Nephron (organoid): ENCODE measurements around the gene ERBB4.

Experiments used
- H3K27ac Mint-ChIP-seq, 3 experiments: 2 replicates each; pipeline ENCODE4 v1.8.0; 2020; ENCODE audit warnings: mixed read lengths in 3 of 3, mild to moderate bottlenecking in 2 of 3, moderate library complexity in 1 of 3
- H3K27me3 Mint-ChIP-seq: 2 replicates; pipeline ENCODE4 v1.8.0; 2021; ENCODE audit warnings: low read depth, mild to moderate bottlenecking, moderate library complexity, mixed read lengths
- H3K36me3 Mint-ChIP-seq: 2 replicates; pipeline ENCODE4 v1.8.0; 2020; ENCODE audit warnings: low read depth, mixed read lengths
- H3K4me1 Mint-ChIP-seq: 2 replicates; pipeline ENCODE4 v1.8.0; 2020; ENCODE audit warnings: mixed read lengths
- H3K4me3 Mint-ChIP-seq, 3 experiments: 2 replicates each; pipeline ENCODE4 v1.8.0; 2020; ENCODE audit warnings: mild to moderate bottlenecking in 3 of 3, mixed read lengths in 3 of 3, moderate library complexity in 2 of 3
- H3K9me3 Mint-ChIP-seq: 2 replicates; pipeline ENCODE4 v1.8.0; 2020; ENCODE audit warnings: mixed read lengths
- TF ChIP-seq, protein P1 (sequence below), 3 experiments: fragments of 200-600 bp; sonication (generic); IDR thresholded peaks; one replicate each; pipeline ENCODE4 v1.5.0; 2021; ENCODE audit warnings: antibody characterized with exemption in 3 of 3; ENCODE audit not compliant: unreplicated experiment in 3 of 3

The ERBB4 gene

GRCh38 chr2:212064318-212064717, 474.3 kb downstream of the ERBB4 start:
- Mint-ChIP-seq H3K36me3 (peaks cover 4% of the 10 kb centered on the region), H3K4me1 (no peaks in the 10 kb centered on the region), H3K4me3 (no peak overlapping the region), H3K27ac (no peak overlapping the region), H3K27me3 (no peaks in the 10 kb centered on the region), H3K9me3 (peaks cover 7% of the 10 kb centered on the region)
- TF ChIP-seq, protein P1, sequence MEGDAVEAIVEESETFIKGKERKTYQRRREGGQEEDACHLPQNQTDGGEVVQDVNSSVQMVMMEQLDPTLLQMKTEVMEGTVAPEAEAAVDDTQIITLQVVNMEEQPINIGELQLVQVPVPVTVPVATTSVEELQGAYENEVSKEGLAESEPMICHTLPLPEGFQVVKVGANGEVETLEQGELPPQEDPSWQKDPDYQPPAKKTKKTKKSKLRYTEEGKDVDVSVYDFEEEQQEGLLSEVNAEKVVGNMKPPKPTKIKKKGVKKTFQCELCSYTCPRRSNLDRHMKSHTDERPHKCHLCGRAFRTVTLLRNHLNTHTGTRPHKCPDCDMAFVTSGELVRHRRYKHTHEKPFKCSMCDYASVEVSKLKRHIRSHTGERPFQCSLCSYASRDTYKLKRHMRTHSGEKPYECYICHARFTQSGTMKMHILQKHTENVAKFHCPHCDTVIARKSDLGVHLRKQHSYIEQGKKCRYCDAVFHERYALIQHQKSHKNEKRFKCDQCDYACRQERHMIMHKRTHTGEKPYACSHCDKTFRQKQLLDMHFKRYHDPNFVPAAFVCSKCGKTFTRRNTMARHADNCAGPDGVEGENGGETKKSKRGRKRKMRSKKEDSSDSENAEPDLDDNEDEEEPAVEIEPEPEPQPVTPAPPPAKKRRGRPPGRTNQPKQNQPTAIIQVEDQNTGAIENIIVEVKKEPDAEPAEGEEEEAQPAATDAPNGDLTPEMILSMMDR (IDR thresholded peaks at IDR 0.05; ENCODE audit: unreplicated experiment in 3 of 3): no peak

GRCh38 chr2:212052412-212053159, 486.0 kb downstream of the ERBB4 start:
- no peaks in the 10 kb centered on the region for H3K4me1 Mint-ChIP-seq
- peaks cover 41% of the 10 kb centered on the region for H3K36me3 Mint-ChIP-seq
- TF ChIP-seq, protein P1 (IDR thresholded peaks at IDR 0.05; ENCODE audit: unreplicated experiment in 3 of 3): no peak
- H3K4me3 Mint-ChIP-seq: no peak overlapping the region
- no peak overlapping the region for H3K27ac Mint-ChIP-seq
- H3K27me3 Mint-ChIP-seq: no peaks in the 10 kb centered on the region
- peaks cover 39% of the 10 kb centered on the region for H3K9me3 Mint-ChIP-seq

DNA sequence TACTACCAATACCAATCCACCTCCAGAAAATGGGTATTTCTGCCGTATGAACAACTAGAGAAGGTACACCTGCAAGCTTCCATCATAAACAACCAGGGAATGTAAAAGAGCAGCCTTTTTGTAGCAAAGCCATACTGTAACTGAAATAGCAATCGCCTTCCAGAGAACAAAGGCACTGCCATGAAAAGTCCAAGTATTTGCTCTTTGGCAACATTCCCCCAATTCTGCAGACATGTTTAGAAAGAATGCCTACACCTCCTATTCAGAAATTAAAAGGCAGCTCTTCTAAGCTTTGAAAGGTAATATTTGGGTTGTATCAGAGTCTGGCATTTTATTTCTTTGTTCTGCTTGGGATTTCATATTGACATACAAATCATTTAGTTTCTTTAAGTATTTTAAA, 487.7 kb downstream of the ERBB4 start:
- Mint-ChIP-seq H3K27ac (no peak overlapping the region), H3K4me1 (no peaks in the 10 kb centered on the region), H3K9me3 (peaks cover 22% of the 10 kb centered on the region), H3K36me3 (peaks cover 28% of the 10 kb centered on the region), H3K4me3 (no peak overlapping the region), H3K27me3 (no peaks in the 10 kb centered on the region)
- TF ChIP-seq, protein P1 (IDR thresholded peaks at IDR 0.05; ENCODE audit: unreplicated experiment in 3 of 3): no peak

DNA sequence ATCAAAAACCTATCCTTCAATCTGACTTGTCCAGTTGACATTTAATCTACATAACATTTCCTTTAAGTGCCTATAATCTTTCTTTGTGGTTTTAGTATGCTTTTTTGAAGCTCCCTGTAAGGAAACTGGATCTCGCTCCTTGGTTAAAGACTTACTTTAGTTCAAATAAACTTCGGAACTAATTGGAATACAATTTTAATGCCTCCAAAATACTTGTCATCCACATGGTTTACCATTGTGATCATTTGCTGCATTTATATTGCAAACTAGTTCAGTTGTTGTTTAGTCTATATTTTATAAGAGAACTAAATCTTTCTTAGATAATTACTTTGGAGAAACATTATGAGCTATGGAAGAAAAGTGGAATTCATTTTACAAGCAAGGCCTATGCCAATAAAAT, 496.0 kb downstream of the ERBB4 start:
- Mint-ChIP-seq H3K27me3 (no peaks in the 10 kb centered on the region), H3K9me3 (no peaks in the 10 kb centered on the region), H3K4me1 (no peaks in the 10 kb centered on the region), H3K36me3 (no peaks in the 10 kb centered on the region), H3K4me3 (no peak overlapping the region), H3K27ac (no peak overlapping the region)
- TF ChIP-seq, protein P1 (IDR thresholded peaks at IDR 0.05; ENCODE audit: unreplicated experiment in 3 of 3): no peak

- Mint-ChIP-seq H3K9me3 (no peaks in the 10 kb centered on the region), H3K4me1 (no peaks in the 10 kb centered on the region)
Observed at GRCh38 chr2:212037062-212037461, 501.5 kb downstream of the ERBB4 start.

More at GRCh38 chr2:212037062-212037461, 501.5 kb downstream of the ERBB4 start:
- no peaks in the 10 kb centered on the region for H3K36me3 Mint-ChIP-seq
- H3K27me3 Mint-ChIP-seq: no peaks in the 10 kb centered on the region
- H3K4me3 Mint-ChIP-seq: no peak overlapping the region
- no peak overlapping the region for H3K27ac Mint-ChIP-seq
- TF ChIP-seq, protein P1 (IDR thresholded peaks at IDR 0.05; ENCODE audit: unreplicated experiment in 3 of 3): no peak
